ENCODE results near the gene MGME1.
"Not testable (repeated sequence)": the region's sequence is repeated elsewhere in the genome, so short reads cannot be mapped to it uniquely, and the experiment has no call there.

Gene MGME1

GRCh38 chr20:17995967-17996819 is 27.4 kb downstream of the MGME1 start:
- DNase-seq = no peak

GRCh38 chr20:17998446-17998845 is 29.6 kb downstream of the MGME1 start:
- no peak for DNase-seq

GRCh38 chr20:17999566-17999965 is 30.7 kb downstream of the MGME1 start:
- DNase-seq = no peak

GRCh38 chr20:18001131-18001921 is 32.5 kb downstream of the MGME1 start:
- DNase-seq = no peak

- no peak for DNase-seq
Observed at GRCh38 chr20:18003897-18004296, 35.1 kb downstream of the MGME1 start.

GRCh38 chr20:18004384-18005031 is 35.7 kb downstream of the MGME1 start:
- DNase-seq = no peak

GRCh38 chr20:18005170-18005989 is 36.6 kb downstream of the MGME1 start:
- DNase-seq = no peak

- no peak for DNase-seq
Observed at GRCh38 chr20:18005990-18006364, 37.2 kb downstream of the MGME1 start.

GRCh38 chr20:18006684-18007083 is 37.9 kb downstream of the MGME1 start:
- DNase-seq = no peak

GRCh38 chr20:18007534-18008292 is 38.9 kb downstream of the MGME1 start:
- no peak for DNase-seq

- DNase-seq = no peak
Observed at GRCh38 chr20:18009116-18009515, 40.3 kb downstream of the MGME1 start.

GRCh38 chr20:18011482-18011881 is 42.7 kb downstream of the MGME1 start:
- no peak for DNase-seq

- DNase-seq = no peak
Observed at GRCh38 chr20:18011951-18012645, 43.3 kb downstream of the MGME1 start.

GRCh38 chr20:18012901-18013300 is 44.1 kb downstream of the MGME1 start:
- no peak for DNase-seq

- no peak for DNase-seq
Observed at GRCh38 chr20:18014411-18014810, 45.6 kb downstream of the MGME1 start.

- DNase-seq = no peak
Observed at GRCh38 chr20:18016772-18017171, 48.0 kb downstream of the MGME1 start.

GRCh38 chr20:18018100-18018499 is 49.3 kb downstream of the MGME1 start:
- DNase-seq = no peak

- no peak for DNase-seq
Observed at GRCh38 chr20:18019068-18019467, 50.2 kb downstream of the MGME1 start.

- DNase-seq = no peak
Observed at GRCh38 chr20:18020931-18021330, 52.1 kb downstream of the MGME1 start.

GRCh38 chr20:18024606-18025127 is 55.8 kb downstream of the MGME1 start:
- no peak for DNase-seq

- not testable (repeated sequence) for DNase-seq
Observed at GRCh38 chr20:18027011-18027410, 58.2 kb downstream of the MGME1 start.

All from activated CD8-positive, alpha-beta memory T cell treated with anti-CD3 and anti-CD28 coated beads, Interleukin-2, amount 50 U/mL, for 4 hours (primary cell).